A549 (cell line): ENCODE data around the gene PDE6C.

Source experiments
- BHLHE40 ChIP-seq: IDR thresholded peaks from 2 replicates; pipeline ENCODE4 v1.6.1; 2012; ENCODE audit warnings: low read depth, low read length, inconsistent platforms
- CBX2 ChIP-seq: fragments of 200-600 bp; sonication (generic); IDR thresholded peaks from 2 replicates; pipeline ENCODE4 v1.6.1; 2016; ENCODE audit warnings: low read depth, mild to moderate bottlenecking, borderline replicate concordance
- CHD2 ChIP-seq: fragments of 150-350 bp; IDR thresholded peaks from 2 replicates; pipeline ENCODE4 v1.6.1; 2014; ENCODE audit warnings: low read length; ENCODE audit not compliant: partially characterized antibody
- CTCF ChIP-seq: fragments of >200 bp; sonication (Bioruptor Twin); formaldehyde crosslinking; IDR thresholded peaks from 3 replicates; pipeline ENCODE4 v1.5.1; 2016
- HMGXB4 ChIP-seq: fragments of 250-450 bp; sonication (Bioruptor Pico); IDR thresholded peaks from 2 replicates; pipeline ENCODE4 v1.5.0; 2021; ENCODE audit warnings: mild to moderate bottlenecking, moderate library complexity, borderline replicate concordance
- MAFK ChIP-seq: fragments of 450-650 bp; IDR thresholded peaks from 2 replicates; pipeline ENCODE4 v1.6.1; 2014; ENCODE audit not compliant: partially characterized antibody
- MAZ ChIP-seq: fragments of 150-350 bp; IDR thresholded peaks from 2 replicates; pipeline ENCODE4 v1.6.1; 2014; ENCODE audit warnings: antibody characterized with exemption, low read depth, low read length, borderline replicate concordance
- POLR2A ChIP-seq: IDR thresholded peaks from 2 replicates; pipeline ENCODE4 v1.6.1; 2012; ENCODE audit warnings: mild to moderate bottlenecking, low read length
- RAD21 ChIP-seq, 2 experiments: fragments of >200 bp in 1 of 2; sonication (Bioruptor Twin) in 1 of 2; formaldehyde crosslinking in 1 of 2; IDR thresholded peaks in 1 of 2; conservative IDR thresholded peaks in 1 of 2; 2 replicates in 1 of 2; 3 replicates in 1 of 2; pipeline ENCODE4 v1.6.1; 2012 to 2018; ENCODE audit warnings: inconsistent platforms in 1 of 2
- REST ChIP-seq: fragments of 200-600 bp; sonication (generic); IDR thresholded peaks from 2 replicates; pipeline ENCODE4 v1.6.1; 2016; ENCODE audit warnings: antibody characterized with exemption, mild to moderate bottlenecking, moderate library complexity
- RNF2 ChIP-seq: fragments of 200-600 bp; sonication (generic); IDR thresholded peaks from 2 replicates; pipeline ENCODE4 v1.6.1; 2016; ENCODE audit warnings: low read depth, mild to moderate bottlenecking, antibody characterized with exemption, moderate library complexity, borderline replicate concordance
- SREBF2 ChIP-seq: fragments of 450-650 bp; IDR thresholded peaks from 2 replicates; pipeline ENCODE4 v1.6.1; 2014; ENCODE audit warnings: mild to moderate bottlenecking, moderate library complexity
- TF ChIP-seq, protein P1 (sequence below): fragments of 450-650 bp; IDR thresholded peaks from 2 replicates; pipeline ENCODE4 v1.6.1; 2014; ENCODE audit warnings: antibody characterized with exemption

DNA sequence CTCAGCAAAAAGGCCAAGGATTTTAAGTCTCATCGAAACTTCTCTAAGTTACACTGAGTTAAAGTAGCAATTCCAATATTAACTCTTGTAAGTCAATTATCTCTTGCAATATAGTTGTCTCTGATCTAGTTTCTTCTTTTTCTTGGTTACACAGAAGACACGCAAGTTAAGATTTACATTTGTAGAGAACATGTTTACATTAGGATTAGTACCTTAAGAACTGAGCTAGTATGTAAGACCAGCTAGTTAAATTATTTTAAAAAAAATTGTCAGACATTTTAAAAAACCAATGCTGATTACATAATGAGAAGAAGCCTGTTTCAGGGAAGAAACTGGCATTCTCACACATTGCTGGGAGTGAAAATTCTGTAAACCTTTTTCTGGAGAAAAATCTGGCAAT, 58.7 kb downstream of the PDE6C start:
- TF ChIP-seq, protein P1, sequence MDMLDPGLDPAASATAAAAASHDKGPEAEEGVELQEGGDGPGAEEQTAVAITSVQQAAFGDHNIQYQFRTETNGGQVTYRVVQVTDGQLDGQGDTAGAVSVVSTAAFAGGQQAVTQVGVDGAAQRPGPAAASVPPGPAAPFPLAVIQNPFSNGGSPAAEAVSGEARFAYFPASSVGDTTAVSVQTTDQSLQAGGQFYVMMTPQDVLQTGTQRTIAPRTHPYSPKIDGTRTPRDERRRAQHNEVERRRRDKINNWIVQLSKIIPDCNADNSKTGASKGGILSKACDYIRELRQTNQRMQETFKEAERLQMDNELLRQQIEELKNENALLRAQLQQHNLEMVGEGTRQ = no peak
- TF ChIP-seq REST (no peak), MAFK (no peak), SREBF2 (no peak), CTCF (no peak), CBX2 (no peak), CHD2 (no peak), BHLHE40 (no peak), RAD21 (conservative IDR thresholded peaks at IDR 0.05 in 1 of 2, IDR thresholded peaks at IDR 0.05 in 1 of 2) (no peak), POLR2A (no peak), MAZ (no peak), RNF2 (no peak), HMGXB4 (no peak)
